Measurements from ENCODE around the gene ADARB2. TPM values are rescaled to one million over a fixed set of nuclear protein-coding genes. Genes with fewer than 3 reads are reported as not detected.

Gene ADARB2
- total RNA-seq, 1 donor from 2014 or later = 0.80 TPM

DNA sequence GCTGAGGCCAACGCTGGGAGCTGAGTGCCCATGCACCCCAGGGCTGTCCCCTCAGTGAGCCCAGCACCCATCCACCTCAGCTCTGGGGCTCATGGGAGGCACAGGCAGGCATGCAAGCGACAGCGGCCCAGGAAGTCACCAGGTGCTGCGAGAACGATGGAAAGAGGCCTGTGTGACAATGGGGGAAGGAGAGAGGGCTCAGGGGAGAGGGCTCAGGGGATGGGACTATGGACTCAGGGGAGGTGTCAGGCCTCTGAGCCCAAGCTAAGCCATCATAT, 388.6 kb downstream of the ADARB2 start:
- TF ChIP-seq, protein P1, sequence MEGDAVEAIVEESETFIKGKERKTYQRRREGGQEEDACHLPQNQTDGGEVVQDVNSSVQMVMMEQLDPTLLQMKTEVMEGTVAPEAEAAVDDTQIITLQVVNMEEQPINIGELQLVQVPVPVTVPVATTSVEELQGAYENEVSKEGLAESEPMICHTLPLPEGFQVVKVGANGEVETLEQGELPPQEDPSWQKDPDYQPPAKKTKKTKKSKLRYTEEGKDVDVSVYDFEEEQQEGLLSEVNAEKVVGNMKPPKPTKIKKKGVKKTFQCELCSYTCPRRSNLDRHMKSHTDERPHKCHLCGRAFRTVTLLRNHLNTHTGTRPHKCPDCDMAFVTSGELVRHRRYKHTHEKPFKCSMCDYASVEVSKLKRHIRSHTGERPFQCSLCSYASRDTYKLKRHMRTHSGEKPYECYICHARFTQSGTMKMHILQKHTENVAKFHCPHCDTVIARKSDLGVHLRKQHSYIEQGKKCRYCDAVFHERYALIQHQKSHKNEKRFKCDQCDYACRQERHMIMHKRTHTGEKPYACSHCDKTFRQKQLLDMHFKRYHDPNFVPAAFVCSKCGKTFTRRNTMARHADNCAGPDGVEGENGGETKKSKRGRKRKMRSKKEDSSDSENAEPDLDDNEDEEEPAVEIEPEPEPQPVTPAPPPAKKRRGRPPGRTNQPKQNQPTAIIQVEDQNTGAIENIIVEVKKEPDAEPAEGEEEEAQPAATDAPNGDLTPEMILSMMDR (IDR thresholded peaks at IDR 0.05) = no peak
- H3K27ac ChIP-seq = no peak overlapping the region

DNA sequence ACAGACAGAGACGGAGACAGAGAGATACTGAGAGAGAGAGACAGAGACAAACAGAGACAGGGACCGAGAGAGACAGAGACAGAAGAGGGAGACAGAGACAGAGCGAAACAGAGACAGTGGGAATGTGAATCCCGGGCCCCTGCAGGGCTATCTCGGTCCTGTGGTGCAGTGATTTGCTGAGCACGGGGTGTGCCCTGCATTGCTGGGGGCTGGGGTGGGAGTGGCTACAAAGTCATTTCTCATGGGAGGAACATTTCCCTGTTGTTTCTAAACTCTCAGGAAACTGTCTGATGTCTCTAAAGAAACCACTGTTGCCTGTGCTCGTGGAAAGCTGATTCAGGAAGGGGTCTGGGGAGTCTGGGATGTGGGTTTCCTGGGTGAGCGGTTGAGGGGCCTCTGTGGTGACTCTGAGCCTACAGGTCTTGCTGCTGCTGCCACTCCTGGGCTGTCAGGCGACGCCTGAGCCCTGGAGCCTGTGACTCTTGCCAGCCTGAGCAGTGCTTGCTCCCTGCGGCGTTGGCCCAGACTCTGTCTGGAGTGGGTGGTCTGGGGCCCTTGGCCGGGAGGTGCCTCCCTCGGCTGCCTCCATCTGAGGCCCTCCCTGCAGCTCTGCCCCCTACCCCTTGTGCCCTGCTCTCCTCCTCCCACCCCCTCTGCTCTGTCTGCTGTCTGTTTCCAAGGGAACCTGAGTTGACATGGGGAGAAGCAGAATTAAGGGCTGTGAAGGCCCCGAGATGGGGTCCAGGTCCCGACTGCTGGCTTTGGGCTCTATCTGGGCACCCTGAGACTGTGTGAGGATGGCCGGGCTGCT, 389.2 kb downstream of the ADARB2 start:
- H3K9me3 ChIP-seq = no peaks in the 10 kb centered on the region
- intact Hi-C loops (cut with DNase I) = no loop called here
- no peaks in the 10 kb centered on the region for H3K4me1 ChIP-seq
- TF ChIP-seq, protein P1 (IDR thresholded peaks at IDR 0.05) = no peak
- DNase-seq = no peak
- H3K27ac ChIP-seq = no peak overlapping the region
- peak; percentile 26 to 35 for ATAC-seq
- no peaks in the 10 kb centered on the region for H3K27me3 ChIP-seq (ENCODE audit: low read depth)
- H3K4me3 ChIP-seq = no peak overlapping the region
- H3K36me3 ChIP-seq = no peaks in the 10 kb centered on the region

More for the DNA sequence above, 388.6 kb downstream of the ADARB2 start:
- H3K4me3 ChIP-seq = no peak overlapping the region
- DNase-seq = no peak
- intact Hi-C loops (cut with DNase I) = no loop called here
- no peaks in the 10 kb centered on the region for H3K9me3 ChIP-seq
- ATAC-seq = peak in 1 of 2 donors; percentile 32
- H3K36me3 ChIP-seq = no peaks in the 10 kb centered on the region
- no peaks in the 10 kb centered on the region for H3K4me1 ChIP-seq
- H3K27me3 ChIP-seq (ENCODE audit: low read depth) = no peaks in the 10 kb centered on the region

DNA sequence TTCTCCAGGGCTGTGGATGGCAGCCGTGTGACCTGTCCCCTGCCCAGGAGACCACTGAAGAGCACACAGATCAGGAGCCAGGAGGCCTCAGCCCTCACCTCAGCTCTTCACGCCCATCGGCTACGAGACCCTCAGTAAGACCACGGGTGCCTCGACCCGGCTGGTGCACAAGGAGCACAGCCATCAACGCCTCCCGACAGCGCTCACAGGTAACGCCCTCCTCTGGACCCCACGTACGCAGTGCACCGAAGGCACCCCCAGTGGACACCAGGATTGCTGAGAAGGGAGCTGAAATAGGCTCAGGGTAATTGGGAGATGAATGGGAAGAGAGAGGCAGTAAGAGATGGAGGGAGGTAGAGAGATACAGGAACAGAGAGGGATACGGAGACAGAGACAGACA, 389.8 kb downstream of the ADARB2 start:
- Histone ChIP-seq H3K4me3 (no peak overlapping the region), H3K4me1 (no peaks in the 10 kb centered on the region), H3K27me3 (ENCODE audit: low read depth) (no peaks in the 10 kb centered on the region), H3K36me3 (no peaks in the 10 kb centered on the region), H3K9me3 (no peaks in the 10 kb centered on the region), H3K27ac (no peak overlapping the region)
- intact Hi-C loops (cut with DNase I) = no loop called here
- no peak for DNase-seq
- TF ChIP-seq, protein P1 (IDR thresholded peaks at IDR 0.05) = no peak
- ATAC-seq = peak in 1 of 2 donors; percentile 25

DNA sequence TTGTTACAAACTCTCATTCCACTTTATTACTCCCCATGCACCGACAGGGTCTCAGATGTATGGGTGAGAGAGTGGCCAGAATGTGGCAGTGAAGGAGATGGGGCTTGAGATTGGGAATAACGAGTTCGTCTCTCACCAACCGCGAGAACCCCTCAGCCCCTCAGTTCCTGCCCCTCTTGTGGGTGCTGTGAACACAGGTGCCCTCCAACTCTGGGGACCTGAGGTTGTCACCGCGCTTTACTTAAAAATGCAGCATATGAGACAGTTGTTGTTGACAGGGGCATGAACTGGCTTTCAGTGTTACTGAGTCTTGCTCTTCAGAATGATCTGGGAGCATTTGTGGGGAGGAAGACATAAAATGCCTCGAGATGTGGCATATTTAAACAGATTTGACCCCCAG, 391.1 kb downstream of the ADARB2 start:
- ATAC-seq (no peak), DNase-seq (no peak)
- Histone ChIP-seq H3K9me3 (no peaks in the 10 kb centered on the region), H3K4me1 (no peaks in the 10 kb centered on the region), H3K36me3 (no peaks in the 10 kb centered on the region), H3K27ac (no peak overlapping the region), H3K27me3 (ENCODE audit: low read depth) (no peaks in the 10 kb centered on the region), H3K4me3 (no peak overlapping the region)
- TF ChIP-seq, protein P1 (IDR thresholded peaks at IDR 0.05) = no peak
- intact Hi-C loops (cut with DNase I) = no loop called here

DNA sequence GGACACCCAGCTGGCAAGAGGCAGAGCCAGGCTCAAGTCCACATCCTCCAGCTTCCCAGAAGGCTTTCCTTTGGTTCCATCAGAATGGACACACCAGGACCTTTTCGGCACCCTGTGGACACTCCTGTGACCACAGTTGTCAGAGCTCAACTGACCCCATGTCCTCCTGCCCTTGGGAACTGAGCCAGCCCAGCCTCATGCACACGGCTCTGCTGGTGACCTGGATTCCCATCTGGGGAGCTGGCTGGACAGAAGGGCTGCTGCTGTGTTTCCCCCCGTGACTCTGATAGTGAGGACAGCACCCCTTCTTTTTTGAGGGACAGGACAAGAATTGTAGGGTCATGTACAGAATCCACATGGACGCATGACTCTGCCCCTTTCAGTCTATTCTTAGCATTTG, 392.0 kb downstream of the ADARB2 start:
- Histone ChIP-seq H3K9me3 (no peaks in the 10 kb centered on the region), H3K36me3 (no peaks in the 10 kb centered on the region), H3K27me3 (ENCODE audit: low read depth) (no peaks in the 10 kb centered on the region), H3K4me1 (no peaks in the 10 kb centered on the region), H3K4me3 (no peak overlapping the region), H3K27ac (no peak overlapping the region)
- intact Hi-C loops (cut with DNase I) = no loop called here
- DNase-seq (no peak), ATAC-seq (no peak)
- TF ChIP-seq, protein P1 (IDR thresholded peaks at IDR 0.05) = no peak
